ENCODE measurements around the gene RUNX3. TPM values are rescaled to one million over a fixed set of nuclear protein-coding genes. Genes with fewer than 3 reads are reported as not detected.

RUNX3 gene
- total and polyA plus RNA-seq, 4 donors, result 0.43 to 1.1 (median 0.88) TPM

DNA sequence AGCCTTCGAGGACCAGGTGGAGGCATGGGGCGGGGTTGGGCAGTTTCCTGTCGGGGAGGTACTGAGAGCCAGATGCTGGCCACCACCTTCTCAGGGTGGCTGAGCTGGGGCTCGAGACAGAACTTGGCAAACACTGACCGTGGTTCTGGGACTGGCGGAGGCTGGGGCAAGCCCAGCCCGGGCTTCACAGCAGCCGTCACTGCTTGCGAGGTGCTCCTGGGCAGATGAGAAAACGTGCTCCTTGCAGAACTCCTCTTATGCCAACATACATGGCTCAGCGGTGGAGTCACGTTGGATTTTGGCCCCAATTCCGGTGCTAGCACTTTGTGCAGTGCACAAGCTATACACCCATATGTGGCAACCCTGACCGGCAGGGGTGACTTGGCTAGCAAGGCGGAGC is 69.2 kb downstream of the RUNX3 start:
- DNase-seq (ENCODE audit: low spot score), result no peak

DNA sequence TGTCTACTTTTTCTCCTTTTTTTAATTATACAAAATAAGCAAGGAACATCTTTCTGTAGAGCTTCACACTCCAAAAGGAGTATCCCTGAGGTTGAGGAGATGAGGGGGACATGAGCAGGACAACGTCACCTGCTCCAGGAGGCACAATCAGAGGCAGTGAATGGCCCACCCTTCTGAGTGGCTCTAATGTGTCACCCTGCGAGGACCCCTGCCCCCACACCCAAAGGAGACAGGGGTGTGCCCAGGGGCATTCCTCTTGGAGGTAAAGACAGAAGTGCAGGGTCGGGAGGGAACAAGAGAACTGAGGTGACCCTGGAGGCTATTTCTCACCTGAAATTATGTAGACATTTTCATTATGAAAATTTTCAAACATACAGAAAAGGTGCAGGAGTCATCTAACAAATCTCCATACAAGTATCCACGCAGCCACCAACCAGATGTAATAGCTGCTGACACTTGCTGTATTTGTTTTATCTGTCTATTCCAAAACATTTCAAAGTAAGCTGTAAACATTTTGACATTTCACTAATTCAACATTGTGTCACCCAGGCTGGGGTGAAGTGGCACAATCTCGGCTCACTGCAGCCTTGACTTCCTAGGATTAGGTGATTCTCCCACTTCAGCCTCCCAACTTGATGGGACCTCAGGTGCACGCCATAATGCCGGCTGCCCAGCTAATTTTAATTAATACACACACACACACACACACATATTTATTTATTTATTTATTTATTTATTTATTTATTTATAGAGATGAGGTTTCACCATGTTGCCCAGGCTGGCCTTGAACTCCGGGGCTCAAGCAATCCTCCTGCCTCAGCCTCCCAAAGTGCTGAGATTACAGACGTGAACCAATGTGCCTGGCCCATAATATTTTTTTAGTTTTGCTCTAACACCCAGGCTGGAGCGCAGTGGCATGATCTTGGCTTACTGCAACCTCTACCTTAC is 70.7 kb downstream of the RUNX3 start:
- WGBS, result 78% methylated on average over 10 of the region's 10 CpGs
- Histone ChIP-seq H3K4me1 (ENCODE audit: control insufficient read depth in 4 of 4, insufficient read depth in 4 of 4, low read length in 3 of 4) (no peaks in the 10 kb centered on the region), H3K9ac (ENCODE audit: low read depth in 1 of 2, low read length in 2 of 2) (no peak overlapping the region), H3K4me3 (ENCODE audit: low read depth in 1 of 3, low read length in 3 of 3) (no peak overlapping the region), H3K27me3 (ENCODE audit: control insufficient read depth in 4 of 4, insufficient read depth in 4 of 4, low read length in 3 of 4) (peaks cover 0 to 2% (median 0%) of the 10 kb centered on the region in 4 donors), H3K9me3 (ENCODE audit: control insufficient read depth in 4 of 4, low read length in 3 of 4) (no peaks in the 10 kb centered on the region), H3K36me3 (ENCODE audit: control insufficient read depth in 4 of 4, insufficient read depth in 3 of 4, low read depth in 1 of 4, low read length in 3 of 4) (no peaks in the 10 kb centered on the region), H3K27ac (ENCODE audit: low read depth in 1 of 2, low read length in 2 of 2) (no peak overlapping the region)
- TF ChIP-seq RXRA (IDR thresholded peaks at IDR 0.05) (peak in 1 of 2 donors; percentile 23), NR2F2 (IDR thresholded peaks at IDR 0.05) (no peak), RAD21 (IDR thresholded peaks at IDR 0.05) (no peak), HNF4A (conservative IDR thresholded peaks at IDR 0.05) (peak in 1 of 2 donors; percentile 23), EGR1 (IDR thresholded peaks at IDR 0.05; ENCODE audit: low read depth in 2 of 2) (no peak), YY1 (IDR thresholded peaks at IDR 0.05) (no peak)
- TF ChIP-seq, protein P1, sequence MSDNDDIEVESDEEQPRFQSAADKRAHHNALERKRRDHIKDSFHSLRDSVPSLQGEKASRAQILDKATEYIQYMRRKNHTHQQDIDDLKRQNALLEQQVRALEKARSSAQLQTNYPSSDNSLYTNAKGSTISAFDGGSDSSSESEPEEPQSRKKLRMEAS (IDR thresholded peaks at IDR 0.05), result no peak
- no peak for DNase-seq (ENCODE audit: low spot score)

More for the DNA sequence above, 69.2 kb downstream of the RUNX3 start:
- TF ChIP-seq, protein P2, sequence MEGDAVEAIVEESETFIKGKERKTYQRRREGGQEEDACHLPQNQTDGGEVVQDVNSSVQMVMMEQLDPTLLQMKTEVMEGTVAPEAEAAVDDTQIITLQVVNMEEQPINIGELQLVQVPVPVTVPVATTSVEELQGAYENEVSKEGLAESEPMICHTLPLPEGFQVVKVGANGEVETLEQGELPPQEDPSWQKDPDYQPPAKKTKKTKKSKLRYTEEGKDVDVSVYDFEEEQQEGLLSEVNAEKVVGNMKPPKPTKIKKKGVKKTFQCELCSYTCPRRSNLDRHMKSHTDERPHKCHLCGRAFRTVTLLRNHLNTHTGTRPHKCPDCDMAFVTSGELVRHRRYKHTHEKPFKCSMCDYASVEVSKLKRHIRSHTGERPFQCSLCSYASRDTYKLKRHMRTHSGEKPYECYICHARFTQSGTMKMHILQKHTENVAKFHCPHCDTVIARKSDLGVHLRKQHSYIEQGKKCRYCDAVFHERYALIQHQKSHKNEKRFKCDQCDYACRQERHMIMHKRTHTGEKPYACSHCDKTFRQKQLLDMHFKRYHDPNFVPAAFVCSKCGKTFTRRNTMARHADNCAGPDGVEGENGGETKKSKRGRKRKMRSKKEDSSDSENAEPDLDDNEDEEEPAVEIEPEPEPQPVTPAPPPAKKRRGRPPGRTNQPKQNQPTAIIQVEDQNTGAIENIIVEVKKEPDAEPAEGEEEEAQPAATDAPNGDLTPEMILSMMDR (IDR thresholded peaks at IDR 0.05; ENCODE audit: low read depth, low read length, missing input control), result no peak
- TF ChIP-seq TAF1 (conservative IDR thresholded peaks at IDR 0.05) (no peak), EGR1 (IDR thresholded peaks at IDR 0.05; ENCODE audit: low read depth in 2 of 2) (no peak), FOXA2 (IDR thresholded peaks at IDR 0.05) (no peak), NR2F2 (IDR thresholded peaks at IDR 0.05) (no peak), FOXA1 (IDR thresholded peaks at IDR 0.05) (no peak), RXRA (IDR thresholded peaks at IDR 0.05) (no peak), SP1 (IDR thresholded peaks at IDR 0.05) (no peak)
- TF ChIP-seq, protein P3, sequence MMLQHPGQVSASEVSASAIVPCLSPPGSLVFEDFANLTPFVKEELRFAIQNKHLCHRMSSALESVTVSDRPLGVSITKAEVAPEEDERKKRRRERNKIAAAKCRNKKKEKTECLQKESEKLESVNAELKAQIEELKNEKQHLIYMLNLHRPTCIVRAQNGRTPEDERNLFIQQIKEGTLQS (IDR thresholded peaks at IDR 0.05), result no peak
- H3K9ac ChIP-seq (ENCODE audit: low read depth in 1 of 2, low read length in 2 of 2), result no peak overlapping the region
- H3K9me3 ChIP-seq (ENCODE audit: control insufficient read depth in 4 of 4, low read length in 3 of 4), result no peaks in the 10 kb centered on the region
- peaks cover 0 to 2% (median 0%) of the 10 kb centered on the region in 4 donors for H3K27me3 ChIP-seq (ENCODE audit: control insufficient read depth in 4 of 4, insufficient read depth in 4 of 4, low read length in 3 of 4)
- no peaks in the 10 kb centered on the region for H3K36me3 ChIP-seq (ENCODE audit: control insufficient read depth in 4 of 4, insufficient read depth in 3 of 4, low read depth in 1 of 4, low read length in 3 of 4)
- no peak overlapping the region for H3K27ac ChIP-seq (ENCODE audit: low read depth in 1 of 2, low read length in 2 of 2)
- no peak overlapping the region for H3K4me3 ChIP-seq (ENCODE audit: low read depth in 1 of 3, low read length in 3 of 3)
- 88% methylated on average over 15 of the region's 15 CpGs for WGBS
- H3K4me1 ChIP-seq (ENCODE audit: control insufficient read depth in 4 of 4, insufficient read depth in 4 of 4, low read length in 3 of 4), result no peaks in the 10 kb centered on the region

DNA sequence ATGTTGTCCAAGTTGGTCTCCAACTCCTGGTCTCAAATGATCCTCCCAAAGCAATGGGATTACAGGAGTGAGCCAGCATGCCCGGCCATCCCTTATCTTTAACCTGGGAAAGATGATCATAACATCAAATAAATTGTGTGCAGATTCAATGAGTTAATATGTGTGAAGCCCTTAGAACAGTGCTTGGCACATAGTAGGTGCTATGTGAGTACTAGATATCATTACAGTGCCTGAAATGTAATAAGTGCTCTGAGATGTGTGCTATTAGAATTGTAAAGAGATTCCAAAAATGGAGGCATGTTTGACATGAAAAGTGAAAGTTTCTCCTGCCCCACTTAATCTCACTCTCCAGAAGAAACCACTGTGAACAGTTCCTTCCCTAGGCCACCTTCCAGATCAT is 71.8 kb downstream of the RUNX3 start:
- Histone ChIP-seq H3K4me1 (ENCODE audit: control insufficient read depth in 4 of 4, insufficient read depth in 4 of 4, low read length in 3 of 4) (no peaks in the 10 kb centered on the region), H3K27me3 (ENCODE audit: control insufficient read depth in 4 of 4, insufficient read depth in 4 of 4, low read length in 3 of 4) (peaks cover 0 to 2% (median 0%) of the 10 kb centered on the region in 4 donors), H3K9ac (ENCODE audit: low read depth in 1 of 2, low read length in 2 of 2) (no peak overlapping the region), H3K4me3 (ENCODE audit: low read depth in 1 of 3, low read length in 3 of 3) (no peak overlapping the region), H3K27ac (ENCODE audit: low read depth in 1 of 2, low read length in 2 of 2) (no peak overlapping the region), H3K9me3 (ENCODE audit: control insufficient read depth in 4 of 4, low read length in 3 of 4) (no peaks in the 10 kb centered on the region), H3K36me3 (ENCODE audit: control insufficient read depth in 4 of 4, insufficient read depth in 3 of 4, low read depth in 1 of 4, low read length in 3 of 4) (no peaks in the 10 kb centered on the region)
- TF ChIP-seq, protein P1 (IDR thresholded peaks at IDR 0.05), result no peak
- TF ChIP-seq NR2F2 (IDR thresholded peaks at IDR 0.05), result no peak
- TF ChIP-seq RXRA (IDR thresholded peaks at IDR 0.05), result no peak
- TF ChIP-seq JUND (IDR thresholded peaks at IDR 0.05), result no peak
- no peak for TF ChIP-seq HNF4G (IDR thresholded peaks at IDR 0.05)
- TF ChIP-seq GABPA (IDR thresholded peaks at IDR 0.05 in 1 of 2, conservative IDR thresholded peaks at IDR 0.05 in 1 of 2), result no peak
- TF ChIP-seq RAD21 (IDR thresholded peaks at IDR 0.05), result no peak
- no peak for TF ChIP-seq EGR1 (IDR thresholded peaks at IDR 0.05; ENCODE audit: low read depth in 2 of 2)
- TF ChIP-seq SP1 (IDR thresholded peaks at IDR 0.05), result no peak
- TF ChIP-seq FOXA2 (IDR thresholded peaks at IDR 0.05), result no peak
- no peak for DNase-seq (ENCODE audit: low spot score)
- 93% methylated on average over 1 of the region's 1 CpG for WGBS
